ENCODE results near the gene FRMD7. TPM values are rescaled to one million over a fixed set of nuclear protein-coding genes. Genes with fewer than 3 reads are reported as not detected.
"Not testable (repeated sequence)": the region's sequence is repeated elsewhere in the genome, so short reads cannot be mapped to it uniquely, and the experiment has no call there.

FRMD7 gene
- total and polyA plus RNA-seq, 2 experiments from 2014 or later, result not detected

GRCh38 chrX:132051778-132052177, 76.0 kb downstream of the FRMD7 start:
- not testable (repeated sequence) for H3K4me1 Mint-ChIP-seq; H3K27ac ChIP-seq (ENCODE audit: low read depth); H3K27me3 ChIP-seq (ENCODE audit: insufficient read depth); DNase-seq (ENCODE audit: low spot score); H3K9me2 ChIP-seq (ENCODE audit: insufficient read depth); H3K4me3 Mint-ChIP-seq; H3K4me1 ChIP-seq (ENCODE audit: insufficient read depth); H4K20me1 ChIP-seq (replicated peaks; ENCODE audit: insufficient read depth); H2AFZ ChIP-seq; H3K36me3 ChIP-seq (ENCODE audit: insufficient read depth); H3K27ac Mint-ChIP-seq; H3K36me3 Mint-ChIP-seq (ENCODE audit: low read depth); H3K4me3 ChIP-seq; ATAC-seq; H3K4me2 ChIP-seq; H3K27me3 Mint-ChIP-seq (ENCODE audit: insufficient read depth, low read depth, poor library complexity); H3F3A ChIP-seq (replicated peaks; ENCODE audit: low read depth); H3K9me3 Mint-ChIP-seq
- H3K79me2 ChIP-seq (replicated peaks; ENCODE audit: insufficient read depth), result peaks cover 85% of the 10 kb centered on the region

GRCh38 chrX:132046533-132046932, 81.3 kb downstream of the FRMD7 start:
- peaks cover 82% of the 10 kb centered on the region for H3K79me2 ChIP-seq (replicated peaks; ENCODE audit: insufficient read depth)
- no peak for ATAC-seq
- Mint-ChIP-seq H3K27me3 (ENCODE audit: insufficient read depth, low read depth, poor library complexity) (peaks cover 3% of the 10 kb centered on the region), H3K4me1 (peaks cover 35% of the 10 kb centered on the region), H3K9me3 (no peaks in the 10 kb centered on the region), H3K27ac (peak overlapping the region; percentile 69; the same call in 1 of the 2 replicates), H3K4me3 (no peak overlapping the region), H3K36me3 (ENCODE audit: low read depth) (no peaks in the 10 kb centered on the region)
- H3F3A ChIP-seq (replicated peaks; ENCODE audit: low read depth), result no peaks in the 10 kb centered on the region
- no peak overlapping the region for H3K27ac ChIP-seq (ENCODE audit: low read depth)
- peaks cover 35% of the 10 kb centered on the region for H3K4me1 ChIP-seq (ENCODE audit: insufficient read depth)
- H3K36me3 ChIP-seq (ENCODE audit: insufficient read depth), result no peaks in the 10 kb centered on the region
- H3K4me3 ChIP-seq, result no peak overlapping the region
- no peak for DNase-seq (ENCODE audit: low spot score)
- H2AFZ ChIP-seq, result no peak overlapping the region
- H3K27me3 ChIP-seq (ENCODE audit: insufficient read depth), result no peaks in the 10 kb centered on the region
- no peaks in the 10 kb centered on the region; the same call in 1 of the 2 replicates for H4K20me1 ChIP-seq (replicated peaks; ENCODE audit: insufficient read depth)
- H3K4me2 ChIP-seq, result no peak overlapping the region
- H3K9me2 ChIP-seq (ENCODE audit: insufficient read depth), result no peaks in the 10 kb centered on the region
- TF ChIP-seq ETS1 (IDR thresholded peaks at IDR 0.05) (no peak), ZNF114 (CRISPR knock-in tag; IDR thresholded peaks at IDR 0.05) (no peak), ZNF462 (CRISPR knock-in tag; IDR thresholded peaks at IDR 0.05) (no peak), EZH2 (IDR thresholded peaks at IDR 0.05; ENCODE audit: low read depth, unreplicated experiment) (no peak), EZH2phosphoT487 (IDR thresholded peaks at IDR 0.05; ENCODE audit: unreplicated experiment) (no peak), NANOG (IDR thresholded peaks at IDR 0.05; ENCODE audit: borderline replicate concordance) (no peak), CREB1 (CRISPR knock-in tag; IDR thresholded peaks at IDR 0.05; ENCODE audit: low read depth) (no peak), JUNB (IDR thresholded peaks at IDR 0.05; ENCODE audit: unreplicated experiment) (no peak), POLR2AphosphoS5 (IDR thresholded peaks at IDR 0.05; ENCODE audit: low read depth) (no peak), ZNF331 (CRISPR knock-in tag; IDR thresholded peaks at IDR 0.05; ENCODE audit: low read depth) (no peak), STAT1 (IDR thresholded peaks at IDR 0.05; ENCODE audit: unreplicated experiment) (no peak), CTCF (conservative IDR thresholded peaks at IDR 0.05; ENCODE audit: low read depth in 2 of 2) (no peak)

Measured in GM23338 (cell line).